GM19328 (cell line): ENCODE results near the gene SDC3.

Source experiments
- ATAC-seq: cut with Tn5 transposase; IDR thresholded peaks from one replicate; pipeline ENCODE4 v1.9.1; 2021; ENCODE audit warnings: mild to moderate bottlenecking, moderate library complexity; ENCODE audit not compliant: unreplicated experiment

SDC3 gene

DNA sequence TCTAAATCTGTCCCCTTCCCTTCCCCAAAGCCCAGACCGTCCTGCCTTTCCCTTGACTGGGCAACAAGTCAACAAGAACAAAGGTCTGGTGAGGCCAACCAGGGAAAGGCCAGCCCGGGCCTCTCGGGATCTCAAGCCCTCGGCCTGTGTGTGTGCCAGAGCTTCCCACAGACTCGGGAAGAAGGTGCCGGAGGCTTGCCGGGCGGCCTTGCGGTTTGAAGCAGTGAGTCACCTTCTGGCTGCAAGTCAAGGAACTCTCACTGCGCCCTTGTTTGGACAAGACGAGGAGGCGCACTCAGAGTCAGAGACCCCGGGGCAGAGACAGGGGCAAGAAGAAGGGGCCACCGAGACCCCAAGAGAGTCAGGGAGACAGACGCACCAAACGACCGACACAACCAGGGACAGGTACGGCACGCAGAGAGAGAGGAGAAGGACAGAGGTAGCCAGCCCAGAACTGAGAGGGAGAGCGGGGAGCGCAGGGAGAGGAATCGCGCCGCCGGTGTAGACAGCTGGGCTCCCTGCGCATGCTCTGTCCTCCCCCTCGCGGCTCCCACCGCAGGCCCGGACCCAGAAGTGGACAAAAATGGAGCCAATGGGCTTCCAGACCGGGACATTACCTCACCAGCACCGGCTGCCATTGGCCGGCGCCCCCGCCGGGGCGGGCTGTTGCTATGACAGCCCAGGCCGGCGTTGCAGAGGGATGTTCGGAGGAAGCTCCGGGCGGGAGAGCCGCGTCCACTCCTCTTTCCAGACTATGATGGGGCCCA, 84.4 kb downstream of the SDC3 start:
- peak; percentile 92 for ATAC-seq

DNA sequence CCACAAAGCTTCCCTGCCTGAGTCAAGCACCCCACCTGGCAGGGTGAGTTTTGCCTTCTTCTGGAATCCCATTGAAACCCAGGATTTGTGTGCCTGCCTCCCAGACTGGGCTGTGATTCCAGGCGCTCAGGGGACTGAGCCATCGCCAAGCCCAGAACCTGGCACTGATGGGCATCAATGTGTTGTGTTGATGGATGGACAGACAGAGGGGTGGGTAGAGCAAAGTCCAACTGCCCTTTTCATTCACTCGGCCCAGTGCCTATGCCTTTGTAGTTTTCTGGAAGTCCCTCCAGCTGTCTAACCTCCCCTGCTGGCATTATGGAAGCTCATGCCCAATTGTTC, 85.0 kb downstream of the SDC3 start:
- ATAC-seq: no peak

DNA sequence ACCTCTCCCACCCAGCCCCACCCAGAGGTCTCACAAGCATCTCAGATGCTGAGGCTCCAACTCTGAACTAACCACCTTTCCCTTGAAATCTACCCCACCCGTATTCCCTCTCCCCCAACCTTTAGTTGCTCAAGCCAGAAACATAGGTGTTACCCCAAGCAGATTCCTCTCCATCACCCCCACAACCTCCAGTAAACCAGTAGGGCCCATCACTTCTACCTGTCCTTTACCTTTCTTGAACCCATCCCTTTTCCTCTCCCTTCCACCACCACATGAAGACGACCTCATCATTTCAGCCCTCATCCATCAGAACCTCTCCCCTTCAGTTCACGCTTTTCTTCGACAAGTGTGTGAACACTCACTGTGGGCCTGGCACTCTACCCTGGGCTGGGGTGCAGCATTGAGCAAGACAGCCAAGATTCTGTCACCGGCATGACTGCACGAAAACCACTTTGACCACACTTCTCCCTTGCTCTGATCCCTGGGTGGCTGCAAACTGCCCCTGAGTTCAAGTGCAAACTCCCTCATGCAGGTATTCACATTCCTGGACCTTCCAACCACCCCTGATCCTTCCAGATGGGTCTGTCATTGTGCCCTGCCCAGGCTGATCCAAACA, 85.5 kb downstream of the SDC3 start:
- no peak for ATAC-seq

DNA sequence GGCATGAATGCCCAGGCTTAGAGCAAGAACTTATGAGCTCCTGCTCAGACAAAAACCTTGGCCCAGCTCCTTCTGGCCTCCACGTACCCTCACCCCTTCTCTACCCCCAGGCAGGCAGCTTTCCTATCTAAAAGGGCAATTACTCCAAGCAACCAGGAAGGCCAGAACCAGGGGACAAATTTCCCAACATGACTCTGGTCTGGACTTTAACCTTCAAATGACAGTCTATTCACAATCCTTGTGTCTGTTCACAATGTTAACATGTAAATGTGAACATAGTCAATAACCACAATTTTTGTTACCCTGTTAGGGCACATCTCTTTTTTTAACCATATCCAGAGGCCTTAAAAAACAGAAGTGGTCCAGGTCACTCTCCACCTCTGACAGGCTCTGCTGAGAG, 86.6 kb downstream of the SDC3 start:
- no peak for ATAC-seq

DNA sequence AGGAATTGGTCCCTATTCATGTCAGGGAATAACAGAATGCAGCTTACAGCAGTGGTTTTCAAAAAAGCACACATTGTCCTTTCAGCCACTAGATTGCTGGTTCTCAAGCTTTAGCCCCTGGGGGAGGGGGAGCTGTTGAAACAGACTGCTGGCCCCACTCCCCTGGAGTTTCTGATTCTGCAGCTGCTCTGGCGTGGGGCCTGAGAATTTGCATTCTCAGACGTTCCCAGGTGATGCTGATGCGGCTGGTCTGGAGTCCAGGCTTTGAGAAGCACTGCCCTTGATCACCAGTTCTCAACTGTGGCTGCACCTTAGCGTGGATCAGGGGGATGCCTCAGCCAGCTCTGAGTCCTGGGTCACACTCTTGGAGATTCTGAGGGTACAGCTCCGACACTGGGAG, 88.3 kb downstream of the SDC3 start:
- ATAC-seq: no peak
